A673 (cell line): ENCODE measurements around the gene E2F1. TPM values are rescaled to one million over a fixed set of nuclear protein-coding genes. Genes with fewer than 3 reads are reported as not detected.

Experiments
- BruUV-seq: library from RNA; stranded (reverse); fragments of 400-500 nt; replicated peaks from 2 replicates; lab custom pipeline; 2021; lab: Mats Ljungman, UMichigan
- CTCF ChIA-PET: fragments of 300-600 bp; sonication (Branson Sonifier 250); formaldehyde crosslinking; loops from one replicate; lab custom pipeline; 2022; ENCODE audit warnings: antibody characterized with exemption; lab: Charles Lee
- POLR2A ChIA-PET: fragments of 300-600 bp; sonication (Branson Sonifier 250); formaldehyde crosslinking; loops from one replicate; lab custom pipeline; 2022; ENCODE audit warnings: antibody characterized with exemption; ENCODE audit not compliant: low non-redundant PET; lab: Charles Lee
- DNase-seq: peaks from one replicate; pipeline ENCODE4 v3.0.0-alpha.2; 2015; ENCODE audit warnings: low spot score
- H3K27ac ChIP-seq: fragments of 200-600 bp; sonication (generic); 2 replicates; pipeline ENCODE4 v1.5.1; 2016; ENCODE audit warnings: mixed run types, low read depth, mild to moderate bottlenecking, mixed read lengths, antibody characterized with exemption, low read length; ENCODE audit not compliant: poor library complexity, severe bottlenecking
- H3K27me3 ChIP-seq: fragments of 200-600 bp; sonication (generic); replicated peaks from 2 replicates; pipeline ENCODE4 v1.6.1; 2017; ENCODE audit warnings: mixed run types, low read depth, mild to moderate bottlenecking, mixed read lengths, antibody characterized with exemption, low read length; ENCODE audit not compliant: insufficient read depth, poor library complexity
- H3K36me3 ChIP-seq: fragments of 200-600 bp; sonication (generic); 2 replicates; pipeline ENCODE4 v1.6.1; 2016; ENCODE audit warnings: mixed run types, mild to moderate bottlenecking, mixed read lengths, antibody characterized with exemption, low read length; ENCODE audit not compliant: insufficient read depth, poor library complexity, severe bottlenecking
- H3K4me1 ChIP-seq: fragments of 200-600 bp; sonication (generic); 2 replicates; pipeline ENCODE4 v1.6.1; 2017; ENCODE audit warnings: mixed run types, mild to moderate bottlenecking, mixed read lengths, antibody characterized with exemption, low read length; ENCODE audit not compliant: insufficient read depth, poor library complexity, severe bottlenecking
- H3K4me3 ChIP-seq: fragments of 200-600 bp; sonication (generic); 2 replicates; pipeline ENCODE4 v1.5.1; 2016; ENCODE audit warnings: low read depth, mixed run types, mild to moderate bottlenecking, mixed read lengths, low read length; ENCODE audit not compliant: poor library complexity, severe bottlenecking
- H3K9me3 ChIP-seq: fragments of 200-600 bp; sonication (generic); 2 replicates; pipeline ENCODE4 v1.6.1; 2016; ENCODE audit warnings: mixed run types, low read depth, mild to moderate bottlenecking, mixed read lengths, antibody characterized with exemption, low read length; ENCODE audit not compliant: poor library complexity, severe bottlenecking
- EZH2 ChIP-seq: fragments of 200-600 bp; sonication (generic); IDR thresholded peaks from 2 replicates; pipeline ENCODE4 v1.6.1; 2017; ENCODE audit warnings: borderline replicate concordance, low read depth, mild to moderate bottlenecking, mixed read lengths, antibody characterized with exemption, low read length; ENCODE audit not compliant: poor library complexity, severe bottlenecking
- intact Hi-C: fragments of 100-400 bp; cut with micrococcal nuclease; formaldehyde crosslinking; loops from one replicate; pipeline ENCODE4 v1.10.0; 2022; ENCODE audit not compliant: unreplicated experiment
- total RNA-seq: library from RNA; stranded (reverse); gene quantifications from 2 replicates; pipeline ENCODE4 v1.2.3, GENCODE V29; 2021
- TF ChIP-seq, protein P1 (sequence below): fragments of 300-800, 200-600 bp; sonication (generic); conservative IDR thresholded peaks from 2 replicates; pipeline ENCODE4 v1.5.1; 2017; ENCODE audit warnings: low read depth, mild to moderate bottlenecking, antibody characterized with exemption, low read length, moderate library complexity, mixed read lengths

Gene E2F1
- total RNA-seq, 1 experiment from 2014 or later, result 86.0 TPM

DNA sequence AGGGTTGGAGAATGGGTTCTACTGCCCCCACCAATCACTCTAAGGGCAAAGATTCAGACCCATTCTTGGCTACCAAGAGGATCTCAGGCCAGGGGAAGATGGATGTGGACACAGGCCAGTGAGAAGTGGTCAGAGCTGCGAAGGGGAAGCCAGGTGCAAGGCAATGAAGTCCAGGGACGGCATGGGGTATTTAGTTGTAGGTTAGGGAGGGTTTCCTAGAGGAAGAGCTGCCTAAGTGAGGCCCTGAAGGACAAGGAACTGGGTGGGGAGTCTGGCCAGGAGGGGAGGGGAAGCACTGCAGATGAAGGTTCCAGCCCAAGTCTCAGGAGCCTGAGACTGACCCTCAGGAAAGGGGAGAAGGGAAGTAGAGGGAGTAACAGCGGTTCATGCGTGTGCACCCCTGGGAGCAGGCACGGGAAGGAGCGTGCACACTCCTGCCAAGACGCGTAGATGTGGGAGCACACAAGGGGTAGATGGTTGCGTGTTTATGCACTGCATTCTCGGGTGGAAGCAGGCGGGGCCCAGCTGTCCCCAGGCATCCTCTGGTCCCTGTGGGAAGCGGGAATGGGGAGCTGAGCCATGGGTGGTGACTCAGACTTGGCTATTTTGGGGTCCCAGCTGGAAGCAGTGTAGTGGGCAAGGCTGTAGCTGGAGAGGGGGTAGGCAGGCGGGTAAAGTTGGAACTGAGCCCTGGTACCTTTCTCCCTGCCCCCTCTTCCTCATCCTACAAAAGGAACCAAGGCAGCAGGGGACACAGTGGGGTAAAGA is 16.1 kb downstream of the E2F1 start:
- POLR2A ChIA-PET, result interaction anchor here (0.6 kb wide), 1 partner anchor 9 kb away, joined by 3 read pairs; no protein-coding TSS in a partner anchor
- no peak overlapping the region for H3K4me3 ChIP-seq
- no peak for DNase-seq
- H3K36me3 ChIP-seq, result peaks cover 16% of the 10 kb centered on the region
- peak overlapping the region; percentile 40 for H3K27ac ChIP-seq
- CTCF ChIA-PET, result no interaction called here
- peaks cover 40% of the 10 kb centered on the region for H3K4me1 ChIP-seq
- no peaks in the 10 kb centered on the region for H3K27me3 ChIP-seq
- no TSS peak for BruUV-seq
- no peaks in the 10 kb centered on the region for H3K9me3 ChIP-seq
- intact Hi-C loops, result loop anchor here (5.0 kb wide), 1 partner anchor 457 kb away; no protein-coding TSS in a partner anchor
- TF ChIP-seq, protein P1, sequence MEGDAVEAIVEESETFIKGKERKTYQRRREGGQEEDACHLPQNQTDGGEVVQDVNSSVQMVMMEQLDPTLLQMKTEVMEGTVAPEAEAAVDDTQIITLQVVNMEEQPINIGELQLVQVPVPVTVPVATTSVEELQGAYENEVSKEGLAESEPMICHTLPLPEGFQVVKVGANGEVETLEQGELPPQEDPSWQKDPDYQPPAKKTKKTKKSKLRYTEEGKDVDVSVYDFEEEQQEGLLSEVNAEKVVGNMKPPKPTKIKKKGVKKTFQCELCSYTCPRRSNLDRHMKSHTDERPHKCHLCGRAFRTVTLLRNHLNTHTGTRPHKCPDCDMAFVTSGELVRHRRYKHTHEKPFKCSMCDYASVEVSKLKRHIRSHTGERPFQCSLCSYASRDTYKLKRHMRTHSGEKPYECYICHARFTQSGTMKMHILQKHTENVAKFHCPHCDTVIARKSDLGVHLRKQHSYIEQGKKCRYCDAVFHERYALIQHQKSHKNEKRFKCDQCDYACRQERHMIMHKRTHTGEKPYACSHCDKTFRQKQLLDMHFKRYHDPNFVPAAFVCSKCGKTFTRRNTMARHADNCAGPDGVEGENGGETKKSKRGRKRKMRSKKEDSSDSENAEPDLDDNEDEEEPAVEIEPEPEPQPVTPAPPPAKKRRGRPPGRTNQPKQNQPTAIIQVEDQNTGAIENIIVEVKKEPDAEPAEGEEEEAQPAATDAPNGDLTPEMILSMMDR, result no peak

DNA sequence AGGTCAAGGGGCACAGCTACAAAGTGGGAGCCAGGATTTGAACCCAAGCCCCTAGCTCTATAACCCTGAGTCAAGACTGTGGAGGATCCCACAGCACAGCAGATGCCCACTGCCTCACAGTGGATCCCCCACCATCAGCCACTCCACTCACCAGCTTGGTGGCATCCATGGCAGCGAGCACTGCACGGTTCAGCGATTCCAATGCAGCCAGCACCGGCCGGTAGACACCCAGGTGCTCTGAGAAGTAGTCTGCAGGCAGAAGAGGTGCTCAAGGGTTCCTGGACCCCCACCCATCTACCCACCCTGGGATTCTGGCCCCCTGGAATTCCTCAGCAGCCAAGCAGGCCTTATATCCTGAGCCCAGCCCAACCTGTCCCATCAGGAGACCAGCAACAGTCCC is 17.0 kb downstream of the E2F1 start:
- Histone ChIP-seq H3K9me3 (no peaks in the 10 kb centered on the region), H3K36me3 (peaks cover 16% of the 10 kb centered on the region), H3K4me1 (peaks cover 37% of the 10 kb centered on the region), H3K4me3 (no peak overlapping the region), H3K27me3 (no peaks in the 10 kb centered on the region), H3K27ac (no peak overlapping the region)
- ChIA-PET POLR2A (no interaction called here), CTCF (no interaction called here)
- intact Hi-C loops, result loop anchor here (5.0 kb wide), 1 partner anchor 458 kb away; no protein-coding TSS in a partner anchor
- DNase-seq, result no peak
- BruUV-seq, result no TSS peak
- TF ChIP-seq, protein P1, result no peak
- TF ChIP-seq EZH2, result no peak

DNA sequence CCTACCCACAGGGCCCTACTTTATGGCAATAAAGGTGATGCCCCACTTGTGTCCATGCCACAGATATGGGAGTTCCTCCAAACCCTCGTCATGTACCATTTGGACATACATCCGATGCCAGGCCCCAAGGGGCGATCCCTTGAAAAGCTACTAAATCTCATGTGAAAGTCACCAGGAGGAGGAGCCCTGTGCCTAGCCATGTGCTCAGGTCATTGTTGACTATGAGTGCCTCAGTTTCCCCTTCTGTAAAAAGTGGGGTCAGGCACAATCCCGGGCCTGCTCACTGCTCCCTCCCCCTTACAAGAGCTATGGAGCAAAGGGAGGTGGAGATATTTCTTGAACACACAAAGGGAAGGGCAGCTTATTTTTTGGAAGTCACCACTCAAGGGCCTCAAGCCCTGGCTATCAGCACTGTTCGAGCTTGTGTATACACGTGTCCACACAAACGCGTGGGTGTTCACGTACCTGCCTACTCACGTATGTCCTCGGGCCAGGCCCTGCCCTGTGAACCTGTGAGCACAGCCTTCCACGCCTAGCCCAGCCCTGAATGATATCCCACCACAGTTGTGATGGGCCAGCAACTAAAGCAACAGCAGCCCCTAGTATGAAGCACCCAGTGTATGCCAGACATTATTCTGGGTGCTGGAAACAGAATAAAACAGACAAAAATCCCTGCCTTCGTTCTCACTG is 17.6 kb downstream of the E2F1 start:
- Histone ChIP-seq H3K27me3 (no peaks in the 10 kb centered on the region), H3K4me3 (no peak overlapping the region), H3K27ac (no peak overlapping the region), H3K9me3 (no peaks in the 10 kb centered on the region), H3K36me3 (peaks cover 16% of the 10 kb centered on the region), H3K4me1 (peaks cover 43% of the 10 kb centered on the region)
- POLR2A ChIA-PET, result interaction anchor here (0.6 kb wide), 2 partner anchors 140 to 218 kb away, joined by 3 to 4 read pairs; no protein-coding TSS in a partner anchor
- intact Hi-C loops, result loop anchor here (5.0 kb wide), 1 partner anchor 459 kb away; no protein-coding TSS in a partner anchor
- no peak for DNase-seq
- TF ChIP-seq, protein P1, result no peak
- TF ChIP-seq EZH2, result no peak
- no TSS peak for BruUV-seq
- CTCF ChIA-PET, result interaction anchor here (0.5 to 0.9 kb wide), 2 partner anchors 153 to 211 kb away, joined by 3 to 6 read pairs; no protein-coding TSS in a partner anchor
